IPS-11a (cell line): ENCODE results near the gene HEPACAM2.

Source experiments
- H3K4me3 ChIP-seq: one replicate; pipeline ENCODE4 v1.5.1; 2013; ENCODE audit warnings: low read depth, low read length, control low read depth

Gene HEPACAM2

DNA sequence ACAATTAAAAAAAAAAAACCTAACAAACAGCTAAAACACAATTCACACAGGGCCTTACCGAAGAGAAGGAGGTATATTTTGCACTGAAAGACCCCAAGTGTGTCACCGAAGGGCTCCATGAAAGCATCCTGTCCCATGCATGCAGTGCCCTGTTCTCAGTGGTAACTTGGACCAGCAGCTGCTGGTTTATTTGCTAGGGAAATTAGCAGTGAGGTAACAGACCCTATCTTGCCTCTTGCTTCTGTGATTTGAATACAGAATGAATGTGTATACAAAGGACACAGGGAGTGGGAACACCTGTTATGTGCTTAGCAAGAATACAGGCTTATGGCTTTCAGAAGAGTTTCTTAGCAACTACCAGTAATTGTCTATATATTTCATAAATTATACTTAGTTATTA is at the start of gene HEPACAM2:
Gene HEPACAM2 (minus strand): TSS at position 160 of the 400 bp plus-strand sequence.
- H3K4me3 ChIP-seq, result no peak within 1 kb of the TSS

GRCh38 chr7:93265220-93265619 is 39.0 kb upstream of the HEPACAM2 start:
- H3K4me3 ChIP-seq, result no peak overlapping the region

DNA sequence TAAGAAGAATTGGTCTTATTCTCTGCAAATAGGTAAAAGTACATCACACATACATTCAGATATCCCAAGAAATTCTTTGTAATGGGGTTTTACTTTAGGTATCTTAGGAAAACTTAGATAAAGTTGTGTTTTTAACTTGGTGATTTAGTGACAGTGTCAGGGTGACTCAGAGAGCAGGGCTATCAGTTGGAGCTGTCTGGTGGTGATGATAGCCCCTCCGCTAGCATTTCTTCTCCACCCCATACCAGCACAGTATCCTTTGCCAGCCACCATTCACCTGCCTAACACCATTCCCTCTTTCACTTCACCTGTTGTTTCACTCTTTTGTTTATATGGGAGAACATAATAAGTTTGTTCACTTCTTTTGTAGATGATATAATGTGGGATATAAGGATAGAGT is 36.3 kb upstream of the HEPACAM2 start:
- no peak overlapping the region for H3K4me3 ChIP-seq

- H3K4me3 ChIP-seq, result no peak overlapping the region
Measured at GRCh38 chr7:93258661-93259060, 32.4 kb upstream of the HEPACAM2 start.

GRCh38 chr7:93249491-93250148 is 23.4 kb upstream of the HEPACAM2 start:
- no peak overlapping the region for H3K4me3 ChIP-seq

DNA sequence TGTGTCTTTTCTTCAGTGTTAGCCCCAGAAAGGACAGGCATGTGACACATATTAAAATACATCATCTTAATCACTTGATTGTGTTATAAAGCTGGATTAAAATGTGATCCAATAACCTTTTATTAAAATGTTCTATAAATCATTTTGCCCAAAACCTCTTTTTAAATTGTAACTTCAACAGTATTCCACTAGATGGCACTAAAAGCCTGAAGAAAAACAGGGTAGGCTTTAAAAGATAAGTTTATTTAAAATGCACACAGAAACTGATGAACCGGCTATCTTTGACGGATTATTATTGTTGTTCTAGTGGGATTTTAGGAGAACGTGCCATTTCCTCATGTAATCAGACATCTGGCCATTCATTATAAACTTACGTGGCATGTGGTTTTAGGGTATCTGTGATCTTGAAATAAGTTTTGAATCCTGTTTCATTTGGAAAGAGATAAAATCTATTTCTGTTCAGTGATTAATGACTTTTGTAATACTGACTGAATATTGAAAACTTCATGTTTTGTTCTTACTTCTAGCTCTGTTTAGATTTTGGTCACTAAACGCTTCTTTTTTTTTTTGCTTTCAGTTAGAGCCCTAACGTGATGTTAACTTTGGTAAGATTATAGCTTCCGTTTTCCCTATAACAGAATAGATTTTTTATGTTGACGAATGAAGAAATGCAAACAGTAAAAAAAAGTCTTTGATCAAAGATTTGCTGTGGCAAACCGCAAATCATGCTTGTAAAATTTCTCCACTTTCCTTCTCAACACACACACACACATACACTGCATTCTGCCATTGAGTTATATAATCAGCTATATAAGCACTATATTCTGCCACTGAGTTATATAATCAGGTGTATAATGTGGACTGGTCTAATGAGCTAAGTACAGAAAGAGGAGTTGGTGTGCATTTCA is 19.5 kb upstream of the HEPACAM2 start:
- no peak overlapping the region for H3K4me3 ChIP-seq

GRCh38 chr7:93242106-93242505 is 15.8 kb upstream of the HEPACAM2 start:
- H3K4me3 ChIP-seq, result no peak overlapping the region

DNA sequence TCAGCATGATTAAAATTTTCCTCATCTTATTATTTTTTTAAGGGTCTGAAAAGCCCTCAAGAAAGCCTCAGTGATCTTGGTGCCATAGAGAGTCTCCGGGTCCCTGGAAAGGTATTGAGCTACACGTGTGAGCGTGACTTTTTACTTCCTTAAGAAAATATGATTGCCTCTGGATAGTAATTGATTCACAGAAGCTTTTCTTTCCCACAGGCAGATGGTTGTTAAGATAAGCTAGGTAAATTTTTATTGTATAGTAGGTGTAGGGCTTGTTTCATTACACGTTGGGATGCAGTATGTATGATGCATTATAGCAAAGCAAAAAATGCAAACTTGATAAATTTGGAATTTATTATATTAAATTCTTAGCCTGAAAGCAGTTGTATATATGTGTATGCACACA is 13.6 kb upstream of the HEPACAM2 start:
- H3K4me3 ChIP-seq, result no peak overlapping the region

DNA sequence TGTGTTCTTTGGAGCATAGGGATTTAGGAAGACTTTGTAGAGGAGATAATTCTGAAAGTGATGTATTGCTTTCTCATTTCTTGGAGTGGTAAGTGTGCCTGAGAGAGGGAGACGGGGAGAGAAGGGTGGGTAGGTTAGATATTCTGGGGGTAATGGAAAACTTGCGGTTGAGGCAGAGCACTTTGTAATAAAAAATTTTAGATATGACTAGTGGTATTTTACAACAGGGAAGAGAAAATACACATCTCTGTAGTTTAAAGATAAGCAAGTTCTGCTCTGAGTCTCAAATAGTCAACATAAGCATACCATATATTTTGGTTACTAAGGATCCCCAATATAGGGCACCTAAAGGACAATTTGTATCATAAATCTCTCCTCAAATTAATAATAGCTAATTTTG is 12.5 kb upstream of the HEPACAM2 start:
- no peak overlapping the region for H3K4me3 ChIP-seq

DNA sequence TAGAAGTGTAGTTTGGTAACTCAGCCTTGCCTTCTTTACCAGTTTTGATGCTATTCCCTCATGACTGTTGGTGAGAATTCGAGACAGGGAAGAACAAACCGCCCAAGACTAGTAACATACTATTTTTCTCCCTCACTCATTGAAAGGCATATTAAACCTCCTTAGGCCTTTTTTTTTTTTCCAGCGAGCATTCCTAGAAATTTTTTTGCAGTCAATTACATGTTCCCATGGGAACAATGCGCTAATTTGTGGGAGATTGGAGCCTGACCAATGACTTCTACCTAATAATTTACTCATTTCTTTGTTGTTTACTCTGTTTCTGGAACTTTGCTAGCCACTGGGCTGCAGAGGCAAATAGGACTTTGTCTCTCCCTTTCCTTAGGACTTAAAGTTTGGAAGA is 11.9 kb upstream of the HEPACAM2 start:
- no peak overlapping the region for H3K4me3 ChIP-seq

DNA sequence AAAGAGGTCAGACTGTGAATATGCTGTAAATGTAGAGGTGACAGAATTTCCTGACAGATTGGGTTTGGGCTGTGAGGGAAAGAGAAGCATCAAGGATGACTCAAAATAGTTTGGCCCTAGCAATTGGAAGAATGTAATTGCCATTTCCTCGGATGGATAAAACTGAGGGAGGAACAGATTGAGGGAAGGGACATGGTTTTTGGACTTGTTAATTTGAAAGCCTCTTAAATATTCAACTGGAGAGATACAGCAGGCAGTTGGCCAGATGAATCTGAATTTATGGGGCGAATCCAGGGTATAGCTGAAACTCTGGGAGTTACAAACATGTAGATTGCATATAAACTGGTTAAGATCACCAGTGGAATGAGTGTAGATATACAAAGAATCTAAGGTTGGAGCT is 9.3 kb upstream of the HEPACAM2 start:
- no peak overlapping the region for H3K4me3 ChIP-seq

- H3K4me3 ChIP-seq, result peak overlapping the region; percentile 68
Measured at GRCh38 chr7:93232673-93233018, 6.4 kb upstream of the HEPACAM2 start.

- H3K4me3 ChIP-seq, result peak within 1 kb of the TSS; percentile 68
Measured at GRCh38 chr7:93231799-93232672, 5.8 kb upstream of the HEPACAM2 start, which contains the start of gene VPS50. Gene VPS50 (plus strand): TSS chr7:93232366. CDS start chr7:93232468, 102 bp downstream.

GRCh38 chr7:93231259-93231658 is 5.0 kb upstream of the HEPACAM2 start:
- peak overlapping the region; percentile 68 for H3K4me3 ChIP-seq

DNA sequence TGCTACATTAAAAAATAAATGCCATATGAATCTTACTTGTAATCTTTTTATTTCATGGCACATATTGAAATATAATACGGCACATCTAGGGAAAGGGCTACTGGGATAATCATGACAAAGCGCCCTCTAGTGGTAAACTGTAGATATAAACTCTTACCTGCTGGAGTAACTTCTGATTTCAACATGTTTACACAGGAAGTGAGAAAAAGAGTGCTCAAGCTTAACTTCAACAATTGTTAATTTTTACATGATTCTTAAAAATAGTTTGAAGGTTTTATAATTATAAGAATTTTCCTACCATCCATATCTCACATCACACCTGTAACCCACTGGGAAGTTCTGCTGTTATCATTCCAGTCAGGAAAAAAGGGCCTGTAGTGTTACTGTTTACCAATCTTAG is 2.0 kb upstream of the HEPACAM2 start:
- H3K4me3 ChIP-seq, result no peak overlapping the region

DNA sequence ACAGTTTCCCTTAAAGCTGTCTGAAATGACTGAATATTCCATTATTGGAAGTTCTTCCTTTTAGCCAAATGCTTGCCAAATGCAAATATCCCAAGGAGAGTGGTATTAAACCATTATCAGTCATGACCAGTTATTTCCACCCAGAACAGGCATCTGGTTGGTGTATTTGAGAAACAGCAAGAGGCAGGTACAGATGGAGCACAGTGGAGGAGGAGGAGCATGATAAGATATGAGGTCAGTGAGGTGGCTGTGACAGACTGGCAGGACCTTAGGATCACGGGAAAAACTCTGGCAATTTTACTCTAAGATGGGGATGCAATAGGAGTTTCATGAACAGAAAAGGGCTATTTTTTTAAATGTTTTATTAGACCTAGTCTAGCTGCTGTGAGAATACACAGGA is 6.4 kb downstream of the HEPACAM2 start:
- H3K4me3 ChIP-seq, result no peak overlapping the region

DNA sequence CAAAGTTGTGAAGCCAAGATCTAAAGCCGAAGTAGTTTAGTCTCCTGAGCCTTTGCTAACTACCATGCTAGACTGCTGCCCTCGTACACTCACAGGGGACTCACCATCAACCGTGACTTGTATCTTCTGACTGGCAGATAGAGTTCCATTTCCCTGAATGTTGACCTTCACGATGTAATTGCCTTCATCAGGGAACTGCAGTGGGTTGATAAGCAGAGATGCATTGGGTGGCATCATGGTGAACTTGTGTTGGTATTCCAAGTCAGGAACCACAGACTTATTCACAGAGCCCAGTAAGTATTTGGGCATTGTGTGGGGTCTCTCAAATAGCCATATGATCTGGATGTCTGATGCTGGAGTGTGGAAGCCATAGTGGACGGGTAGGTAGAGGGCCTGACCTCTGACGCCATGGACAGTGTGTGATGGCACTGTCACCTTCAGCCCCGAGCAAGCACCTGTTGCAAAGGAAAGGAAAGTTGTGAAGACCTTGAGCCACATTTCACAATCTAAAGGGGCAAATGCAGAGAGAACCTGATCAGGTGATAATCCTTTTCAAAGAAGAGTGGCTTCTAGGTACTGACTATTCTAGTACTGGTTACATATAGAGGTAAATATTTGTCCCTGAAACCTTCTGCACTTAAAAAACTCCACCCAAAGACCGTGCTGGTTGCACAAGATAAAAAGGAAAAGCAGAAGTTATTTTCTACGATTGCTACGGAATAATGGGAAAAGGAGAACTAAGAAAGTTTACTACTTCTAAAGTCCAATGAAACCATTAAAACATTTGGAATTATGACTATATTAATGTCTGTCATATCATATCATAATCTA is 7.1 kb downstream of the HEPACAM2 start:
- no peak overlapping the region for H3K4me3 ChIP-seq

GRCh38 chr7:93212881-93213280 is 13.4 kb downstream of the HEPACAM2 start:
- H3K4me3 ChIP-seq, result no peak overlapping the region

DNA sequence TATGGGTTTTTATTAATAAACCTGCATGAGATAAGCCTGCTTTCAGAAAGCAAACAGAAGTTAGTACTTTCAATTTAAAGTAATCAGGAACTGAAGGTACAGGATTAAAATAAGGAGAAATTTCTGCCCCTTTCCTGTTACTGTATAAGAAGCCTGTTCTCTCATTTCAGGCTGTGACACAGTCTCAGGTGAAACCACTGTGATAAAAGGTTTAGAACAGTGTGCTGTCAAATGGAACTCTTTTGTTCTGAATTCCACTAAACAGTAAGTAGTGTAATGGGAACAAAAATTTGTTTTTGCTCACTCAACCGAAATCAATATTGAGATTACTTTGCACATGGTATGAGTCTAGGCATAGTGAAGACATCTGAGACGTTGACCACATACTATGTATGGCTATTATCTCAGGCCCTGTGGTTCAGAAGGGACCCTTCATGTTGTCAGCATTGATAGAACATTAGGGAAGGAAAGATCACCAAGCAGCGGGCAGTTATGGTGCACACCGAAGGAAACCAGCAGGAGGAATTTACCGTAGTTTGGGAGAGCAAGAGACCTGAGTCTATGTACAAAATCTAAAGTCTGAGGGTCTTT is 14.9 kb downstream of the HEPACAM2 start:
- H3K4me3 ChIP-seq, result no peak overlapping the region

- no peak overlapping the region for H3K4me3 ChIP-seq
Measured at GRCh38 chr7:93205046-93205445, 21.2 kb downstream of the HEPACAM2 start.
